HUES64 (cell line): Measurements from ENCODE around the gene FARSB.

Source experiments
- H3K27ac ChIP-seq: 2 replicates; pipeline ENCODE4 v1.7.0; 2013; ENCODE audit warnings: low read depth, low read length, inconsistent platforms
- H3K27me3 ChIP-seq: 2 replicates; pipeline ENCODE4 v1.6.1; 2013; ENCODE audit warnings: mild to moderate bottlenecking, low read length; ENCODE audit not compliant: insufficient read depth
- H3K36me3 ChIP-seq: 2 replicates; pipeline ENCODE4 v1.6.1; 2013; ENCODE audit warnings: mild to moderate bottlenecking, low read length; ENCODE audit not compliant: insufficient read depth
- H3K4me1 ChIP-seq: 2 replicates; pipeline ENCODE4 v1.6.1; 2013; ENCODE audit warnings: mild to moderate bottlenecking, low read length, moderate library complexity; ENCODE audit not compliant: insufficient read depth
- H3K4me3 ChIP-seq: 2 replicates; pipeline ENCODE4 v1.5.1; 2013; ENCODE audit warnings: mild to moderate bottlenecking, low read length, moderate library complexity
- H3K9ac ChIP-seq: 2 replicates; pipeline ENCODE4 v1.6.1; 2013; ENCODE audit warnings: mild to moderate bottlenecking, low read depth, low read length
- H3K9me3 ChIP-seq: 2 replicates; pipeline ENCODE4 v1.6.1; 2013; ENCODE audit warnings: low read depth, low read length; ENCODE audit not compliant: insufficient read depth
- WGBS: fragments of 150-250, 120-280 bp; methylation state at CpG from one replicate; pipeline ENCODE4 v1.1.7; 2013; ENCODE audit warnings: missing lambda C conversion rate; 5-methylcytosine and 5-hydroxymethylcytosine counted together

FARSB gene

GRCh38 chr2:222548992-222549391, 106.9 kb downstream of the FARSB start:
- H3K36me3 ChIP-seq: no peaks in the 10 kb centered on the region
- no peaks in the 10 kb centered on the region for H3K9me3 ChIP-seq
- H3K27ac ChIP-seq: peak overlapping the region; percentile 42; the same call in 1 of the 2 replicates
- H3K27me3 ChIP-seq: no peaks in the 10 kb centered on the region
- H3K9ac ChIP-seq: no peak overlapping the region
- 39% methylated on average over 3 of the region's 3 CpGs for WGBS
- H3K4me1 ChIP-seq: peaks cover 16% of the 10 kb centered on the region
- no peak overlapping the region for H3K4me3 ChIP-seq

DNA sequence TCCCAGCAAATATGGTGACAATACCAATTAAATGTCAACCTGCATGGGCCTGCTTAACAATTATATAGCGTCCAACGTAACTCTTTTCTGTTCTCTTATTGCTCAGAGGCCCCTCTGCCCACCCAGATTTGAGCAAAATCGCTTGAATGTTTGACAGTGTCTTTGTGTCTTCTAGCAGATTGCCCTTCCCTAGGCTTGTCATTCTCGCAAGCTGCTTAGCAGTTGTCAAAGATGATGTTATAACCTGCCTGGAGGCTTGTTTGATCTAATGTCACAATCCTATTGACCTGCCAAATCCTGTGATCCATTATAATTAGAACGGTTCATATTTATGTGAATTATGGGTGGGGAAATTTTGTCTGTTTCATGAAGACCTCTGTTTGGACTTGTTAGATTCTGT, 108.8 kb downstream of the FARSB start:
- WGBS: 92% methylated on average over 5 of the region's 5 CpGs
- no peaks in the 10 kb centered on the region for H3K27me3 ChIP-seq
- H3K27ac ChIP-seq: no peak overlapping the region
- H3K36me3 ChIP-seq: no peaks in the 10 kb centered on the region
- no peak overlapping the region for H3K4me3 ChIP-seq
- H3K9me3 ChIP-seq: no peaks in the 10 kb centered on the region
- no peak overlapping the region for H3K9ac ChIP-seq
- peaks cover 16% of the 10 kb centered on the region for H3K4me1 ChIP-seq

GRCh38 chr2:222545823-222546795, 109.8 kb downstream of the FARSB start:
- Histone ChIP-seq H3K4me1 (peaks cover 16% of the 10 kb centered on the region), H3K36me3 (no peaks in the 10 kb centered on the region), H3K27me3 (no peaks in the 10 kb centered on the region), H3K4me3 (no peak overlapping the region), H3K9me3 (no peaks in the 10 kb centered on the region), H3K9ac (no peak overlapping the region), H3K27ac (no peak overlapping the region)
- 86% methylated on average over 5 of the region's 6 CpGs for WGBS

- Histone ChIP-seq H3K9ac (no peak overlapping the region), H3K9me3 (no peaks in the 10 kb centered on the region), H3K36me3 (no peaks in the 10 kb centered on the region), H3K4me3 (no peak overlapping the region), H3K27ac (no peak overlapping the region), H3K4me1 (peaks cover 16% of the 10 kb centered on the region), H3K27me3 (no peaks in the 10 kb centered on the region)
- WGBS: 80% methylated on average over 1 of the region's 1 CpG
Observed at GRCh38 chr2:222544661-222545060, 111.2 kb downstream of the FARSB start.

DNA sequence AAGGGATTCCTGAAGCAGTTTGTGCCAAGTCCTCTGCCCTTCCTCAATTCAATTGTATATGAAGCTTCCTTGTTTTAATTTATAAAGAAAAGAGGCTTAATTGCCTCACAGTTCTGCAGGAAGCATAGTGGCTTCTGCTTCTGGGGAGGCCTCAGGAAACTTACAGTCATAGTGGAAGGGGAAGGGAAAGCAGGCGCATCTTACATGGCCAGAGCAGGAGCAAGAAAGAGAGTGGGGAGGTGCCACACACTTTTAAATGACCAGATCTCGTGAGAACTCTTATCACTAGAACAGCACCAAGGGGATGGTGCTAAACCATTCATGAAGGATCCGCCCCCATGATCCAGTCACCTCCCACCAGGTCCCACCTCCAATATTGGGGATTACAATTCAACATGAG, 117.4 kb downstream of the FARSB start:
- H3K9ac ChIP-seq: no peak overlapping the region
- H3K36me3 ChIP-seq: no peaks in the 10 kb centered on the region
- H3K9me3 ChIP-seq: peaks cover 2% of the 10 kb centered on the region; the same call in 1 of the 2 replicates
- WGBS: 92% methylated on average over 3 of the region's 3 CpGs
- no peaks in the 10 kb centered on the region for H3K27me3 ChIP-seq
- H3K4me1 ChIP-seq: no peaks in the 10 kb centered on the region
- no peak overlapping the region for H3K4me3 ChIP-seq
- H3K27ac ChIP-seq: no peak overlapping the region

- H3K27ac ChIP-seq: no peak overlapping the region
- H3K4me3 ChIP-seq: no peak overlapping the region
- WGBS: 84% methylated on average over 6 of the region's 6 CpGs
- H3K36me3 ChIP-seq: no peaks in the 10 kb centered on the region
- H3K27me3 ChIP-seq: no peaks in the 10 kb centered on the region
- H3K4me1 ChIP-seq: no peaks in the 10 kb centered on the region
- no peak overlapping the region for H3K9ac ChIP-seq
- peaks cover 2% of the 10 kb centered on the region; the same call in 1 of the 2 replicates for H3K9me3 ChIP-seq
Observed at GRCh38 chr2:222535477-222535876, 120.4 kb downstream of the FARSB start.

DNA sequence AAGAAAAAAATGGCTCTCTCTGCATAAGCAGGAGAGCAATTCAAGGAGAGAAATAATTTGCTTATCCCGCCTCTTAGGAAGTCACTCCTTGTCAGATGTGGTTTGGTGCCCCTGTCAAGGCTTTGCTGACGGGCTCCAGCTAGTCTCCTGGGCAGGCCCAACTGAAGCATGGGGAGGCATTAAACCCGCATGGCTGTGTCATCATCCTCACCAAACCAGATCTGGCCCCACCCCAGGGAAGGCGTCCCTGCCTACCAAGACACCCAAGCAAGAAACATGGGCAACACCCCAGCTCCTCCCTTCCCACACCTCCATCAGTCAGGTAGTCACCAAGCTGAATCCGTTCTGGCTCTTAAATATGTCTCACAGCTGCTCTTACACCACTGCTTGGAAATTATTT, 123.6 kb downstream of the FARSB start:
- H3K4me1 ChIP-seq: no peaks in the 10 kb centered on the region
- H3K27ac ChIP-seq: no peak overlapping the region
- no peaks in the 10 kb centered on the region for H3K27me3 ChIP-seq
- H3K36me3 ChIP-seq: no peaks in the 10 kb centered on the region
- WGBS: 90% methylated on average over 5 of the region's 5 CpGs
- no peak overlapping the region for H3K9ac ChIP-seq
- no peak overlapping the region for H3K4me3 ChIP-seq
- no peaks in the 10 kb centered on the region for H3K9me3 ChIP-seq

DNA sequence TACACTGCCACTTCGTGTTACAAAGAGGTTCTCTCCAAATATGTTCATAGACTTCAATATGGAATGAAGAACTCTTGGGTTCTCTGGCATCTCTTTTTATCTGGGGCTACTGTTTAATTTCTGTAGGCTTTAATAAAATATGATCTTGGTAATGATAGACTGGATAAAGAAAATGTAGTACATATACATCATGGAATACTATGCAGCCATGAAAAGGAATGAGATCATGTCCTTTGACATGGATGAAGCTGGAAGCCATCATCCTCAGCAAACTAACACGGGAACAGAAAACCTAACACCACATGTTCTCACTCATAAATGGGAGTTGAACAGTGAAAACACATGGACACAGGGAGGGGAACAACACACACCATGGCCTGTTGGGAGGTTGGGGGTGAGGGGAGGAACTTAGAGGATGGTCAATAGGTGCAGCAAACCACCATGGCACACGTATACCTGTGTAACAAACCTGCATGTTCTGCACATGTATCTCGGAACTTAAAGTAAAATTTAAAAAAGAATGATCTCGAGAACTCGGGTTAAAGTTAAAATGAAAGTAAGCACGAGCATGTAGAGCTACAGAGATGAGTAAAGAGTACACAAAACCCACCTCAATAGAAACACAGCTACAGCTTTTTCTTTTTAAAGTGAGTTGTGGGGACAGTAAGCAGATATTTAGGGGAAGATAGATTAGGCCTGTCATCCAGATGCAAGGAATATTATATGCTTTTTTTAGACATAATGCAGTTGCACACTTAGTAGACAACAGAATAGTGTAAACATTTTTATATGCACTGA, 129.2 kb downstream of the FARSB start:
- H3K4me3 ChIP-seq: no peak overlapping the region
- H3K27me3 ChIP-seq: no peaks in the 10 kb centered on the region
- WGBS: 92% methylated on average over 5 of the region's 7 CpGs
- no peak overlapping the region for H3K9ac ChIP-seq
- H3K4me1 ChIP-seq: no peaks in the 10 kb centered on the region
- H3K36me3 ChIP-seq: no peaks in the 10 kb centered on the region
- H3K27ac ChIP-seq: no peak overlapping the region
- no peaks in the 10 kb centered on the region for H3K9me3 ChIP-seq

GRCh38 chr2:222525811-222526210, 130.1 kb downstream of the FARSB start:
- H3K9me3 ChIP-seq: no peaks in the 10 kb centered on the region
- WGBS: 96% methylated on average over 5 of the region's 5 CpGs
- H3K27ac ChIP-seq: no peak overlapping the region
- H3K4me3 ChIP-seq: no peak overlapping the region
- H3K4me1 ChIP-seq: no peaks in the 10 kb centered on the region
- H3K36me3 ChIP-seq: no peaks in the 10 kb centered on the region
- no peak overlapping the region for H3K9ac ChIP-seq
- no peaks in the 10 kb centered on the region for H3K27me3 ChIP-seq

- Histone ChIP-seq H3K4me1 (peaks cover 3% of the 10 kb centered on the region; the same call in 1 of the 2 replicates), H3K27me3 (no peaks in the 10 kb centered on the region), H3K4me3 (no peak overlapping the region), H3K9me3 (no peaks in the 10 kb centered on the region), H3K9ac (no peak overlapping the region), H3K36me3 (no peaks in the 10 kb centered on the region), H3K27ac (no peak overlapping the region)
- 100% methylated on average over 4 of the region's 4 CpGs for WGBS
Observed at GRCh38 chr2:222523783-222524544, 131.9 kb downstream of the FARSB start.
